ENCODE measurements around the gene EZH2.

The EZH2 gene

DNA sequence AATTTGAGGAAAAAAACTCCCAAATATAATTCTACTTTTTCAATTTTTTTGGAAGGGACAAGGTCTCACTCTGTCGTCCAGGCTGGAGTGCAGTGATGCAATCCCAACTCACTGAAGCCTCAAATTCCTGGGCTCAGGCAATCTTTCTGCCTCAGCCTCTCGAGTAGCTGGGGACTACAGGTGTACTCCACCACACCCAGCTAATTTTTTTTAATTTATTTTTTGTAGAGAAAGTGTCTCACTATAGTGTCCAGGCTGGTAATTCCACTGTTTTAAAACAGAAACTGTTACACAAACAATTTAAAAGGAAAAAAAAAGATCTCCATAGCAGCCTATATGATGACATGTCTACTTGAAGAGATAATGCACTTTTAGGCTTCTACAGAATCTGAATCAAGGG lies 25.6 kb downstream of the EZH2 start:
- no peak for TF ChIP-seq CTCF (IDR thresholded peaks at IDR 0.05; ENCODE audit: insufficient read depth, low read length, missing control alignments)
- no peak for DNase-seq (ENCODE audit: low read depth, low spot score)
- POLR2A ChIA-PET, result no interaction called here
- CTCF ChIA-PET, result interaction anchor here (0.7 to 2.2 kb wide), 3 partner anchors 10 to 26 kb away, joined by 3 to 8 read pairs (median 3); no protein-coding TSS in a partner anchor
- H3K4me3 ChIP-seq (ENCODE audit: low read depth, low read length), result no peak overlapping the region

DNA sequence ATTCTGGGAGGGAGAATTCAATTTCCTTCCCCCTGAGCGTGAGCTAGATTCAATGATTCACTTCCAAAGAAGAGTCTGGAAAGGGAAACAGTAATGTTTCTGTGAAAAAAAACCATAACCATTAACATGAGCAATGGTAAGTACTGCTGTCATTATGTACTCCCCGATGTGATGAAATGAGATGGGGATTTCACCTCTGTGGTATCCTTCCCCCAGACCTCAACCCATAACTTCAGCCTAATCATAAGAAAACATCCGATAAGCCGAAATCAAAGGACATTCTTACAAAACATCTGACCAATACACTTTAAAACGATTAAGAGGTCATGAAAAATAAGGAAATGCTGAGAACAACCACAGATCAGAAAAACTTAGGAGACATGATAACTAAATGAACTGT lies 27.2 kb downstream of the EZH2 start:
- CTCF ChIA-PET, result interaction anchor here (0.7 to 2.5 kb wide), 17 partner anchors 8 to 111 kb away, joined by 3 to 21 read pairs (median 5); no protein-coding TSS in a partner anchor
- POLR2A ChIA-PET, result no interaction called here
- no peak for DNase-seq (ENCODE audit: low read depth, low spot score)
- TF ChIP-seq CTCF (IDR thresholded peaks at IDR 0.05; ENCODE audit: insufficient read depth, low read length, missing control alignments), result no peak
- no peak overlapping the region for H3K4me3 ChIP-seq (ENCODE audit: low read depth, low read length)

DNA sequence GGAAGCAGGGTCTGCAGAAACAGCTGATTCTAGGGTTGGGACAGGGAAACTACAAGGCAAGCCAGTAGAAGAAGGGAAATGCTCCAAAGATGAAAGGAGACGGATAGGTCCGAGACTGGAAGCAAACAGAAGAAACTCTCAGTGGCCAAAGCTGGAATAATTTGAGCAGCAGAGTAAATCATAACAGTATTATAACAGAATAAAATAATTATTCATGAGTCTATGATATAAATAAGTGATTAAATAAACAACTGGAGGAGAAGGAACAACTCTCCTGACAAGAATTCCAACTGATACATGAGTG lies 27.6 kb downstream of the EZH2 start:
- ChIA-PET CTCF (interaction anchor here (0.7 to 2.5 kb wide), 19 partner anchors 8 to 111 kb away, joined by 3 to 21 read pairs (median 5); no protein-coding TSS in a partner anchor), POLR2A (no interaction called here)
- H3K4me3 ChIP-seq (ENCODE audit: low read depth, low read length), result no peak overlapping the region
- TF ChIP-seq CTCF (IDR thresholded peaks at IDR 0.05; ENCODE audit: insufficient read depth, low read length, missing control alignments), result no peak
- DNase-seq (ENCODE audit: low read depth, low spot score), result no peak

- H3K4me3 ChIP-seq (ENCODE audit: low read depth, low read length), result no peak overlapping the region
- POLR2A ChIA-PET, result no interaction called here
- CTCF ChIA-PET, result interaction anchor here (0.7 to 2.5 kb wide), 6 partner anchors 10 to 111 kb away, joined by 3 to 21 read pairs (median 8); no protein-coding TSS in a partner anchor
- no peak for TF ChIP-seq CTCF (IDR thresholded peaks at IDR 0.05; ENCODE audit: insufficient read depth, low read length, missing control alignments)
- no peak for DNase-seq (ENCODE audit: low read depth, low spot score)
Observed at GRCh38 chr7:148854983-148855382, 29.1 kb downstream of the EZH2 start.

DNA sequence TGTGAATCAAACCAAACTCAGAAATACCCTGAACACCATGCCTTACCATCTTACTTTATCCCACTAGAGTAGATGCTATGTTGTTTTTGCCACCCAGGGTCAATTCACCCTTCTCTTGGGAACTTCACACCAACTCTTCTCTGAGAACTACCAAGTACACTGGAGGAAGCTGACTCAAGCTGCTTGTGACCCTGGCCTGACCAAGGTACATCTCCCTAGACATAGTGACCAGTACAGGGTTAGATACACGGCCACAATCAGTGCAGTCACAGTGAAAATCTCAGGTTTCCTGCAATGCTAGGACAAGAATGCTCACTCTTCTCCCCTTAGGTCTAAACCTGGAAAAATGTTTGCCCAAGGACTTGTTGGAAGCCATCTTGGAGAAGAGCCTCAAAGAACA lies 31.8 kb downstream of the EZH2 start:
- H3K4me3 ChIP-seq (ENCODE audit: low read depth, low read length), result no peak overlapping the region
- DNase-seq (ENCODE audit: low read depth, low spot score), result no peak
- ChIA-PET CTCF (interaction anchor here (1.5 kb wide), 1 partner anchor 109 kb away, joined by 3 read pairs; no protein-coding TSS in a partner anchor), POLR2A (no interaction called here)
- no peak for TF ChIP-seq CTCF (IDR thresholded peaks at IDR 0.05; ENCODE audit: insufficient read depth, low read length, missing control alignments)

GRCh38 chr7:148850564-148850963 lies 33.5 kb downstream of the EZH2 start:
- H3K4me3 ChIP-seq (ENCODE audit: low read depth, low read length), result no peak overlapping the region
- TF ChIP-seq CTCF (IDR thresholded peaks at IDR 0.05; ENCODE audit: insufficient read depth, low read length, missing control alignments), result no peak
- ChIA-PET CTCF (interaction anchor here (1.0 to 1.5 kb wide), 3 partner anchors 12 to 111 kb away, joined by 3 read pairs; no protein-coding TSS in a partner anchor), POLR2A (no interaction called here)
- no peak for DNase-seq (ENCODE audit: low read depth, low spot score)

Data from AG04449 (cell line).